Raji (cell line): ENCODE measurements around the gene NECTIN1.

Experiments used
- POLR2A ChIP-seq: IDR thresholded peaks from 2 replicates; pipeline ENCODE4 v1.6.1; 2011; ENCODE audit warnings: low read depth, low read length, control low read depth; ENCODE audit not compliant: insufficient read depth

The NECTIN1 gene

DNA sequence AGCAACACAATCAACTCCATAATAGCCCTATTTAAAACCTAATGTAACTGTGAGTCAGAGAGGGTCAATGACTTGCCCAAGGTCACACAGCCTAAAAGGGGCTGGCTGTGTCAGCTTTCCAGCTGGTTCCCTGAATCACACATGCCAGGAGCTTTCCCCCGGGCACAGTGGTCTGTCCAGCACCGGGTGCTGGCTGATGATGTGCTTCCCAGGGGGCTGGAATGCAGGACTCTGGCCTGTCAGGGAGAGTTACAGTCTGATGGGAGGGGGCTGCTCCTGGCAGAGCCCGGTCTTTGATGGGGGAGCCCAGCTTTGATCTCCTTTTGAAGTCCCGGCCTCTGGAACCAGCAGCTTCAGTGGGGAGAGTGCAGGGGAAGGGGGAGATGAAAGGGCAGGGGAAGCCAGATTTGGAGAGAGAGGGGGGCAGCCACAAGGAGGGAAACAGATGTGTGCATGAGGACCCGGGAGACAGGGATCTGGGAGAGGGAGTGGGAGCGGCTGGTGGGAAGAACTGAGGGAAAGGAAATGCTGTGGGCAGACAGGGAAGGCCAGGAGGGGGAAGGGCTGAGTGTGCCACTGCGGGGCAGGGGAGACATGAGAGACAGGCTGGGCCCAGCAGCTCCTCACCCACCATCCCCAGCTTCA, 102.7 kb downstream of the NECTIN1 start:
- no peak for TF ChIP-seq POLR2A

DNA sequence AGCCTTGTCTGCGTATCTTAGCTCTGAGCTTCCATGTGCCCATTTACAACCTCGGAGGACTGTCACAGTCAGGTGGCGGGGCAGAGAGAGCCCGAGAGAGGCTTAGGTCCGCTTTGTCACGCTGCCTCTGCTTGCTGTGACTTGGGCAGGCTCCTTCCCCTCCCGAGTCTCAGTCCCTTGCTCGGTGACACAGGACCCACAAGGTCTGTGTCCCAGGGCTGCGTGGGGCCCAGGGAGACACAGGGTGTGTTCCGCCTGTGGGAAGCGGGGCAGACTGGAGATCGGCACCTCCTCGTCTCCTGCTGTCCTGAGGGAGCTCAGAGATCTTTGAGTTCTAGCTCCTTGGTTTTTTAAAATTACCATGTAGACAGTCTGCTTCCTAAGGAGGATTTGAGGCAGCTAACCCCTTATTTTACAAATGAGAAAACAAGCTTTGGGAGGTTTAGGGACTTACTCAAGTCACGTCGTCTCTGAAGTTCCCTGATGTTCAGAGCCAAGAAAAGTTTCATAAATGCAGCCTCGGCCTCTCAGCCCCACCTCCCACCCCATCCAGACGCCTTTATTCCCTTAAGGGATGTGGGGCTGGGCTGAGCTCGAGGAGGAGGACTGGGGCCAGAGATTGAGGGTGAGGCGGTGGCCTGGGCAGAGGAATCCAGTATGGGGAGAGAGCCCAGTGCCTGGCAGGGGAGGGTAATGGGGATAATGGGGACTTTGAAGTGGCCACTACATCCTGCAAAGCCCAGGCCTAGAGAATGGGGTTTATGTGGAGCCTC, 103.6 kb downstream of the NECTIN1 start:
- no peak for TF ChIP-seq POLR2A

DNA sequence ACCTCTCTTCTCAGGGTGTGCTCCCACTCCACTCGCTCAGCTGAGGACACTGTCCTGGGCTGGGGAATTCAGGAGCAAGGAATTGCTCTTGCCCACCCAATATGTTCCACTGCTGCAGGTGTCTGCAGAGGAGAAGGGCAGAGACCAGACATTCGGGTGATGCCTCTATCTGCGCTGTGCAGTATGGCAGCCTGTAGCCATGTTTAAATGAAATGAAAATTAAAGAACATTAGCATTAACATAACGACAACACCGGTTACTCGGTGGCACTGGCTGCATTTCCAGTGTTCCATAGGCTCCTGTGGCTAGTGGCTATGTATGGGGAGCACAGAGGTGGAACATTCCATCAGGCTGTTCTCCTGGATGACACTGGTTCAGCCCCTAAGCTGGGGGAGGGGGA, 104.4 kb downstream of the NECTIN1 start:
- TF ChIP-seq POLR2A: no peak

DNA sequence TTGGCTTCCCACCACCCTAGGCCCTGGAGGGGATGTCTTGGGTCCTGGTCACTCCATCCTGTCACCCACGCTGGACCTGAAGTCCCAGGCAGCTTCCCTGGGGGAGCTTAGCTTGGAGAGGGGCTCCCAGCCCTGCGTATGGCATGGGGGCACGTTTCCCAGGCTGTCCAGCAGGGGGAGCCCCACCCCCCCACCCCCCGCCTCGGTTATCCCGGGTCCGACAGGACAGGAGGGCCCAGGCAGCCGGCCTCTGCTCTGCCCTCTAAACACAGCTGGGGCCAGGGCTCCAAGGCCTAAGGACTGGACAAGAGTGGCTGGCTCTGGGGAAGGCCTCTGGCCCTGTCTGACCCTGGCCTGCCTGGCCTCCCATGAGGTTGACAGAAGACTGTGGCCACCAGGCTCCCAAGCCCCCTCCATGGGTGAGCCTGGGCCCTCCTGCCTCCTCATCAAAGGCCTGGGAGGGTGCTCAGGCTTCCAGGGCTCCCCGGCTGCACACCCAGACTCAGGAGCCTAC, 104.8 kb downstream of the NECTIN1 start:
- no peak for TF ChIP-seq POLR2A

DNA sequence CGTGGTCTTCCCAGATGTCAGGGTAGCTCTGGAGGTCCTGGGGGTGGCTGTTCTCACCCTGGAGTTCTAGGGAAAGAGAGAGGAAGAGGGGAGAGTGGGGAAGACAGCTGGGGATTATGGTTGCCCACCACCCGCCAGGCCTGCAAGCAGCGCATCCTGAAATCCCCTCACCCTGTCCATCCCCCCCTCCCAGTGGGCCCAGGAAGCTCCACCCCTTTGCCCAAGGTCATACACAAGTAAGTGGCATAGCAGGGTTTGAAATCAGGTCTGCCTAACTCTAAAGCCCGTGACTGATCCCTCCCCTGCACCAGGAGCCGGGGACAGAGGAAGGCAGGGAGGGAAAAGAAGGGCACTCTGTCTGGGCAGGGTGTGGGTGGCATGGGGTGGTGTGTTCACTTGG, 105.3 kb downstream of the NECTIN1 start:
- no peak for TF ChIP-seq POLR2A

DNA sequence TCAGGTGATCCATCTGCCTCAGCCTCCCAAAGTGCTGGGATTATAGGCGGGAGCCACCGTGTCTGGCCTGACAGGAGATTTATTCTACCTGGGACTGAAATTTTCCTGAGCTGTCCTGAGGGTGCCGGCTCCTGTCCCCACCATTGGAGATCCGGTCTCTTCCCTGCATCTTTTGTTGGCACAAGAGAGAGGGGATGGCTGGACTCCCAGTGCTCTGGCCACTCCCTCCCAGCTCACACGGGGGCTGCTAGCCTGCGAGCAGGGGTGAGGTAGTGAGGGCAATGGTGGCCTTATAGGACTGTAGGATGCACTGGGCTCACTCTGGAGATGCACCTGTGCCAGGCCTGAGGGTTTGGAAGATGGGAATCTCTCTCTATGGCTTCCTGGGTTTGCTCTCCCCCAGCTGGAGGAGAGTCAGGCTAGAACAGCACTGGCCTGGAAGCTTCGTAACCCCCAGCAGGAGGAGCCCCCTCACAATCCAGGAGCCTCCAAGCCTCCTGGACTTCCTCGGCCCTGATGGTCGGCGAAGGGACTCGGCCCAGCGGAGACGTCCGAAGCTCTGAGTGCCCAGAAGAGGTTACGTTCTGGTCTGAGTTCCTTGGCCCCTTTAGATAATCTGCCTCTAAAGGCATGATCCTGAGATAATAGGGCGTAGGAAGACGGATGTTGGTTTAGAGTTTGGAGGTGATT, 106.4 kb downstream of the NECTIN1 start:
- TF ChIP-seq POLR2A: no peak

DNA sequence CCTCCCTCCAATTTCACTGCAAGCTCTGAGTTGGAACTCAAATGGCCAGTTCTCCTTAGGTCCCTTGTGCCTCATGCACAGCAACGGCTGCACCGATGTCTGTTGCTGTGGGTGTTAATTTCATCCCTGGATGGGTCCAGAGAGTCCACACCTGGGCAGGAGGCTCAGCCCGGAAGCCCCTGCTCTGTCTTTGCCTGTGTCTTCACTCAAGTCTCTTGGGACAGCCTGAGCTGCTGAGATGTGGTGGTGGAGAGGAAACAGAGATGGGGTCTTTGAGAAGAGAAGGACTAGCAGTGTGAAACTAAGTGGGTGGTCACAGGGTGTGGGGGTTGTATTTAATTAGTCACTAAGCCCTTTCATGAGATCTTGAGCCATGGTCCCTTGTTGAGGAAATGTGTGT, 109.3 kb downstream of the NECTIN1 start:
- no peak for TF ChIP-seq POLR2A

DNA sequence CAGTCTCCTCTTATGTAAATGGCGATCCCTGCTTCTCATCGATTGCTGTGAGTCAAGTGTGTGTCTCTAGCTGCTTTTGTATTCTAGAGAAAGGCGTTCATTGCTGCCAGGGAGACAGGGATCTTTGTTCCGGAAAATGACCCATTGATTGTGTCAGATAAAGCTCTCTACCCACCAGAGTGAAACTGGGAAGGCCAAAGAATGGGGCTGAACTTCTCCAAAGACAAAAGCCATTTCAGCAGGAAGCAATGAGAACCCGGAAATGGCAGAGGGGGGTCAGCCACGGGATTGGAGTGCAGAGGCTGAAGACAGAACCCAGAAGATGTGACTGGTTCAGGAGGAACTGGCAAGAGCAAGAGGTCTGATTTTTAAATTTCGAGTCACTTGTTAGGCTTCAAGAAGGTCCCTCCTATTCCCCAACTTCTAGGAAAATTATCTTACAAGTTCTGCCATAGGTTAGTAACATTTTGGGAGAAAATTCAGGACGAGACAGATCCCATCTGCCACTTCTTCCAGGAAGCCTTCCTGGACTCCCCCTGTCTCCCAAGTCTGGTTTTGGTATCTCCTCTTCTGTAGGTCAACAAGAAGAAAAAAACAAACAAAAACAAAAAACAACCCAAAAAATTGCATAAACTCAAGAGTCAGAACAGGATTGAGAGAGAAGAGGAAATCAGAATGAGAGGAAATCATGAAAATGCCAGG, 110.6 kb downstream of the NECTIN1 start:
- no peak for TF ChIP-seq POLR2A

DNA sequence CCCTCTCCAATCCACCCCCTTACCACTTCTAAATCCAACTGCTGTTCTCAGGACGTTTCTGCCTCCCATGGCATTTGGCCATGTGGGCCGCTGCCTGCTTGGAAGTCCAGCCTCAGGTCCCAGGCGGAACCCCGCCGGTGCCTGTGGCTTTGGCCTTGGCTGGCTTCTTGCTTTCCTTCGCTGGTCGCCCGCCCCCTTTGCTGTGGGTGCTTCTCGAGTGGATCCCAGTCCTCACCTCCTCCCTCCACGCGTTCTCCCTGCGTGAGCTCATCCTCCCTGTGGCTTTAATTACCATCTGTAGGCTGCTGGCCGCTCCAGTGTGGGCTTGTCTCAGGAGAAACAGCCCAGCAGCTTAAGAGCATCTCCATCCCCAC, 111.7 kb downstream of the NECTIN1 start:
- TF ChIP-seq POLR2A: no peak

DNA sequence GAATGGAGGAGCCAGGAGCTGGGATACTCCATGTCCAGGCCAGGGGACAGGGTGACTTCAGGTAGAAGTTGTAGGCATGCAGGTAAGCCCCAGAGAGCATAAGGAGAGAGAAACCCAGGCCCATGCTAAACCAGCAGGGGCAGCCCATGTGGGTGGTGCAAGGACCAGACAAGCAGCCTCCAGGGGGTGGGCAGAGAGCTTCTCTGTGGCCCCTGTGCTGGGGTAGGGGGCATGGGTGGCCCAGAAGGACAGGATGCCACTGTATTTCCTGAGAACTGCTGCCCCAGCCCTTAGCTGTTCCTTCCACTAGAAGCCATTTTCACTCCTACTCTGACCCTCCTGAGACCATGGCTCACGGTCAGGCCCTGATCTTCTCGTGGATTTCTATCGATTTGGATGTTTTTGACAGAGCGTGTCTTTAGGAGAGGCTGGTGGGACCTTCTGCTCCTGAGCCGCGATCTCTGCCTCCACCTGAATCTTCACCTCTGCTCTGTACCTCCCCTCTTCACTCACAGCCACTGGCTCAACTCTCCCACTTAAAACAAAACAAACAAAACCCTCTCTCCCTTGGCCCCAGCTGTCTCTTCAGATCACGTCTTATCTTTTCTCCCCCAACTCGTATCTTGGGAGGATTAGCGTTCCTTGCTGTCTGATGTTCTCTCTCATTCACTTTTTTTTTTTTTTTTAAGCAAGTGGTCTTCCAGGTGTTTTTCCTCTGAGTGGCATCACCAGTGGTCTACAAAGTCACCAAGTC, 112.2 kb downstream of the NECTIN1 start:
- TF ChIP-seq POLR2A: no peak

DNA sequence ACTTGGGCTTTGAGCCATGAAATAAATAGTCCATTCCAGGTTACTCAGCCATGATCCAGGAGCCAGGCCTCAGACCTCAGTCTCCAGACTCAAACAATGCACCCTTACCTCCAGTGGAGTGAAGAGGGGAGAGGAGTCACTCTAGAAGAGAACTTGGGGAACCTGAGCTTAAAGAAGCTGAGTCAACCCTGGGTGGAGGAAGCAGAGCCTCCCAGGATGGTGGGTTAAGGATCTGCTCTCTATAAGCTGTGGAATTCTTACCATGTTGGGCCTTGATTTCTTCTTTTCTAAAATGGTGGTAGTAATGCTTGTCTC, 113.2 kb downstream of the NECTIN1 start:
- no peak for TF ChIP-seq POLR2A

DNA sequence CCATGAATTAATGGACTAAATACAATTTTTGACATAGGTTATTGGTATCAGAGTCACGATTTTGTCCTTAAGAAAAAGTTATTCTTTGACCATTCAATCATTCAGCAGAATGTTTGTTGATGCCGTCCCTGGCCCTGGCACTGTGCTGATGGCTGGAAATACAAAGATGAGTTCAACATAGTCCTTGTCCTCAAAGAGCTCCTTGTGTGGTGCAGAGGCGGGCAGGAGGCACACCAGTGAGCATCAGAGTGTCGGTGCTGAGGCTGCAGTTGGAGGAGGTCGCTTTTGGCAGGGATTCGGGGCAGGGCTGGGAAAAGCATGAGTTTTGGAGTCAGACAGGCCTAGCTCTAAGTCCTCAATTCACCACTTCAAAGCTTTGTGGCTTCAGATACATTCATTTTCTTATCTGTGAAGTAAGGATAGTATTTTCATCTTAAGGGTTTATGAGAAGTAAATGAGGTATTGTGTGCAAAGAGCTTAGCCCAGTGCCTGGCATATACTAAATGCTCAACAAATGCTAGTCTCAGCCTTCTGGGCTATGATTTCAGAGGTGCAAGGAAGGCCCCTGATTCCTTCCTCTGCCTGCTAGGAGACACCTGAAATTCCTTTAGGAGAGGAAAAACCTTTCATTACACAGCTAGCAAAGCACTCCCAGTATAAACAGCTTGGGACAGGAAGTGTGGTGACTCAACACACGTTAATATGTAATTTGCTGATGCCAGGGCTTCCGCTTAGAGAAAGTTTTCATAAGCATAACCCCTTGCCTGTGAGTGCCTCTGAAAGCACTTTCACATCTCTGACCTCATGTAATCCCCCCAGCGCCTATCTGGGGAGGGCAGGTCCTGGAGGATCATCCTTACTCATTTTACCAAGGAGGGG, 113.8 kb downstream of the NECTIN1 start:
- TF ChIP-seq POLR2A: no peak

DNA sequence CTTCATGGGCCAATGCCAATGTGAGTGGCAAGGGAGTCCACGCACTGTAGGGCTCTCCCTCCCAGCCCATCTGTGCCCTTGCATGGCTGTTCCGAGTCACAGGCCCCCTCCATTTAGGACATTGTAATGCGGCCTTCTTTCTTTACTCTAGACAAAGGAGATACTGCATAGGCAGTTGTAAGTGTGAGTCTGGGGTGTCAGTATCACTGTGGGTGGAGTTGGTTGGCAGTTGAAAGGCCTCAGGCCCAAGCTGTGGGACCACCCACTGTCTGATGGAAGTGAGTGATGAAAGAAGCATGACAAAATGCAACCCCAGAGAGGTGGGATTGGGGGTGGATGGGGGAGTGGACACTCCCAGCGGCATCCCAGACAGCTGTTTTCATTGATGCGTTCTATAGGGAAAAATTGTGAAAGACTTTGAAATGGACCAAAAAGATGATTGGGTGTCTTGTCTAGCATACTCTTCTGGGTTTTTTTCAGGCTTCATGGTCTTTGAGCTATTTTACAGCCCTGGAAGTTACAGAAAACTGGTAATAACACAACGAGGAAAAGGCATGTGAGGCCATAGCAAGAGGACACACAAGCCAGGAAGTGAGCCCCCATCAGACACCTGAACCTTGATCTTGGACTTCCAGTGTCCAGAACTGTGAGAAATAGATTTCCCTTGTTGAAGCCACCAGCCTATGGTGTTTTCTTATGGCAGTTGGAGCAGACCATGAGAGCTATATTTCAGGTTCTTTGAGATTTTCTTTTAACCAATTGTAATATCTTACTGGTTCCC, 114.6 kb downstream of the NECTIN1 start:
- no peak for TF ChIP-seq POLR2A
